MM.1S (cell line): Measurements from ENCODE around the gene AQP2.

ENCODE experiments used
- DNase-seq: peaks from one replicate; pipeline ENCODE4 v3.0.0-alpha.2; 2015
- H2AFZ ChIP-seq: fragments of 300-600 bp; sonication (generic); 2 replicates; pipeline ENCODE4 v1.6.0; 2016; ENCODE audit warnings: antibody characterized with exemption, low read length
- H3F3A ChIP-seq: fragments of 300-600 bp; sonication (generic); 2 replicates; pipeline ENCODE4 v1.6.1; 2016; ENCODE audit warnings: mild to moderate bottlenecking, antibody characterized with exemption, low read length, moderate library complexity, mixed read lengths; ENCODE audit not compliant: insufficient read depth
- H3K27ac ChIP-seq: fragments of 300-600 bp; sonication (generic); 2 replicates; pipeline ENCODE4 v1.5.1; 2016; ENCODE audit warnings: mild to moderate bottlenecking, low read length
- H3K27me3 ChIP-seq: fragments of 300-600 bp; sonication (generic); replicated peaks from 2 replicates; pipeline ENCODE4 v1.6.0; 2016; ENCODE audit warnings: low read length; ENCODE audit not compliant: insufficient read depth
- H3K36me3 ChIP-seq: fragments of 300-600 bp; sonication (generic); replicated peaks from 2 replicates; pipeline ENCODE4 v1.6.1; 2016; ENCODE audit warnings: mild to moderate bottlenecking, low read length, mixed read lengths; ENCODE audit not compliant: insufficient read depth
- H3K4me1 ChIP-seq: fragments of 300-600 bp; sonication (generic); 2 replicates; pipeline ENCODE4 v1.6.1; 2016; ENCODE audit warnings: low read length, mixed read lengths
- H3K4me2 ChIP-seq: fragments of 300-600 bp; sonication (generic); 2 replicates; pipeline ENCODE4 v1.6.0; 2016; ENCODE audit warnings: low read depth, low read length
- H3K4me3 ChIP-seq: fragments of 300-600 bp; sonication (generic); 2 replicates; pipeline ENCODE4 v1.5.1; 2016; ENCODE audit warnings: low read length, mixed read lengths
- H3K79me2 ChIP-seq: fragments of 300-600 bp; sonication (generic); 2 replicates; pipeline ENCODE4 v1.6.1; 2016; ENCODE audit warnings: mixed run types, low read length, mixed read lengths
- H3K9ac ChIP-seq: fragments of 300-600 bp; sonication (generic); 2 replicates; pipeline ENCODE4 v1.6.1; 2016; ENCODE audit warnings: low read length, mixed read lengths
- H3K9me2 ChIP-seq: fragments of 300-600 bp; sonication (generic); replicated peaks from 2 replicates; pipeline ENCODE4 v1.6.1; 2016; ENCODE audit warnings: mild to moderate bottlenecking, low read length, mixed read lengths; ENCODE audit not compliant: insufficient read depth
- H3K9me3 ChIP-seq: fragments of 300-600 bp; sonication (generic); replicated peaks from 2 replicates; pipeline ENCODE4 v1.6.1; 2016; ENCODE audit warnings: mild to moderate bottlenecking, low read length, mixed read lengths; ENCODE audit not compliant: insufficient read depth
- H4K20me1 ChIP-seq: fragments of 300-600 bp; sonication (generic); 2 replicates; pipeline ENCODE4 v1.6.1; 2016; ENCODE audit warnings: mild to moderate bottlenecking, low read length, moderate library complexity, mixed read lengths; ENCODE audit not compliant: insufficient read depth
- EZH2 ChIP-seq: fragments of 300-600 bp; sonication (generic); optimal IDR thresholded peaks from 2 replicates; pipeline ENCODE3; 2017; ENCODE audit warnings: low read depth, mild to moderate bottlenecking, antibody characterized with exemption, low read length, mixed read lengths
- EZH2phosphoT487 ChIP-seq: fragments of 300-600 bp; sonication (generic); IDR thresholded peaks from 2 replicates; pipeline ENCODE4 v1.6.1; 2018; ENCODE audit warnings: antibody characterized with exemption, low read length
- TF ChIP-seq, protein P1 (sequence below): fragments of 300-600 bp; sonication (generic); IDR thresholded peaks from 2 replicates; pipeline ENCODE4 v1.5.1; 2016; ENCODE audit warnings: antibody characterized with exemption, low read length, mixed read lengths

AQP2 gene

GRCh38 chr12:49975318-49975761 is 24.8 kb downstream of the AQP2 start:
- Histone ChIP-seq H3F3A (no peaks in the 10 kb centered on the region), H3K27ac (no peak overlapping the region), H3K27me3 (peaks cover 19% of the 10 kb centered on the region), H3K4me3 (no peak overlapping the region), H3K36me3 (no peaks in the 10 kb centered on the region), H3K9ac (no peak overlapping the region), H3K4me2 (no peak overlapping the region), H3K79me2 (no peaks in the 10 kb centered on the region), H3K4me1 (no peaks in the 10 kb centered on the region), H2AFZ (no peak overlapping the region), H3K9me3 (no peaks in the 10 kb centered on the region), H3K9me2 (no peaks in the 10 kb centered on the region), H4K20me1 (no peaks in the 10 kb centered on the region)
- TF ChIP-seq, protein P1, sequence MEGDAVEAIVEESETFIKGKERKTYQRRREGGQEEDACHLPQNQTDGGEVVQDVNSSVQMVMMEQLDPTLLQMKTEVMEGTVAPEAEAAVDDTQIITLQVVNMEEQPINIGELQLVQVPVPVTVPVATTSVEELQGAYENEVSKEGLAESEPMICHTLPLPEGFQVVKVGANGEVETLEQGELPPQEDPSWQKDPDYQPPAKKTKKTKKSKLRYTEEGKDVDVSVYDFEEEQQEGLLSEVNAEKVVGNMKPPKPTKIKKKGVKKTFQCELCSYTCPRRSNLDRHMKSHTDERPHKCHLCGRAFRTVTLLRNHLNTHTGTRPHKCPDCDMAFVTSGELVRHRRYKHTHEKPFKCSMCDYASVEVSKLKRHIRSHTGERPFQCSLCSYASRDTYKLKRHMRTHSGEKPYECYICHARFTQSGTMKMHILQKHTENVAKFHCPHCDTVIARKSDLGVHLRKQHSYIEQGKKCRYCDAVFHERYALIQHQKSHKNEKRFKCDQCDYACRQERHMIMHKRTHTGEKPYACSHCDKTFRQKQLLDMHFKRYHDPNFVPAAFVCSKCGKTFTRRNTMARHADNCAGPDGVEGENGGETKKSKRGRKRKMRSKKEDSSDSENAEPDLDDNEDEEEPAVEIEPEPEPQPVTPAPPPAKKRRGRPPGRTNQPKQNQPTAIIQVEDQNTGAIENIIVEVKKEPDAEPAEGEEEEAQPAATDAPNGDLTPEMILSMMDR: no peak
- no peak for TF ChIP-seq EZH2phosphoT487
- TF ChIP-seq EZH2: no peak
- DNase-seq: no peak

GRCh38 chr12:49976557-49976956 is 26.0 kb downstream of the AQP2 start:
- H3K36me3 ChIP-seq: no peaks in the 10 kb centered on the region
- no peaks in the 10 kb centered on the region for H3F3A ChIP-seq
- peaks cover 7% of the 10 kb centered on the region for H3K27me3 ChIP-seq
- no peak overlapping the region for H3K4me3 ChIP-seq
- no peak for DNase-seq
- H3K9me3 ChIP-seq: no peaks in the 10 kb centered on the region
- no peak overlapping the region for H3K9ac ChIP-seq
- TF ChIP-seq EZH2 (no peak), EZH2phosphoT487 (no peak)
- TF ChIP-seq, protein P1: no peak
- H3K4me2 ChIP-seq: no peak overlapping the region
- H4K20me1 ChIP-seq: no peaks in the 10 kb centered on the region
- no peaks in the 10 kb centered on the region for H3K4me1 ChIP-seq
- H2AFZ ChIP-seq: no peak overlapping the region
- H3K9me2 ChIP-seq: no peaks in the 10 kb centered on the region
- no peaks in the 10 kb centered on the region for H3K79me2 ChIP-seq
- no peak overlapping the region for H3K27ac ChIP-seq

GRCh38 chr12:49978125-49978524 is 27.6 kb downstream of the AQP2 start:
- Histone ChIP-seq H3K4me1 (no peaks in the 10 kb centered on the region), H3K27me3 (no peaks in the 10 kb centered on the region), H3K79me2 (no peaks in the 10 kb centered on the region), H4K20me1 (no peaks in the 10 kb centered on the region), H3K27ac (no peak overlapping the region), H3K36me3 (no peaks in the 10 kb centered on the region), H3K4me2 (no peak overlapping the region), H3K4me3 (no peak overlapping the region), H3F3A (no peaks in the 10 kb centered on the region), H3K9me2 (no peaks in the 10 kb centered on the region), H3K9me3 (no peaks in the 10 kb centered on the region), H2AFZ (no peak overlapping the region), H3K9ac (no peak overlapping the region)
- no peak for DNase-seq
- no peak for TF ChIP-seq EZH2phosphoT487
- TF ChIP-seq EZH2: no peak
- TF ChIP-seq, protein P1: no peak
